Liver (tissue), 3 donors: Measurements from ENCODE around the gene GRK1.

Experiments
- FOXA2 ChIP-seq: IDR thresholded peaks from 2 replicates; pipeline ENCODE4 v1.6.1; 2016; ENCODE audit warnings: antibody characterized with exemption
- TAF1 ChIP-seq: conservative IDR thresholded peaks from 2 replicates; pipeline ENCODE4 v1.6.1; 2016; ENCODE audit warnings: antibody characterized with exemption, mild to moderate bottlenecking
- TF ChIP-seq, protein P1 (sequence below): IDR thresholded peaks from 2 replicates; pipeline ENCODE4 v1.6.1; 2016; ENCODE audit warnings: antibody characterized with exemption
- TF ChIP-seq, protein P2 (sequence below): IDR thresholded peaks from 2 replicates; pipeline ENCODE4 v1.6.1; 2016; ENCODE audit warnings: antibody characterized with exemption
- TF ChIP-seq, protein P3 (sequence below): IDR thresholded peaks from 2 replicates; pipeline ENCODE4 v1.6.1; 2016; ENCODE audit warnings: antibody characterized with exemption, mild to moderate bottlenecking
- TF ChIP-seq, protein P4 (sequence below): fragments of 150-350 bp; IDR thresholded peaks from 2 replicates; pipeline ENCODE4 v1.5.1; 2017; ENCODE audit warnings: improper control_type of control experiment, low read depth, low read length; ENCODE audit not compliant: missing input control
- donor health status: healthy.
- donor health status: healthy.

DNA sequence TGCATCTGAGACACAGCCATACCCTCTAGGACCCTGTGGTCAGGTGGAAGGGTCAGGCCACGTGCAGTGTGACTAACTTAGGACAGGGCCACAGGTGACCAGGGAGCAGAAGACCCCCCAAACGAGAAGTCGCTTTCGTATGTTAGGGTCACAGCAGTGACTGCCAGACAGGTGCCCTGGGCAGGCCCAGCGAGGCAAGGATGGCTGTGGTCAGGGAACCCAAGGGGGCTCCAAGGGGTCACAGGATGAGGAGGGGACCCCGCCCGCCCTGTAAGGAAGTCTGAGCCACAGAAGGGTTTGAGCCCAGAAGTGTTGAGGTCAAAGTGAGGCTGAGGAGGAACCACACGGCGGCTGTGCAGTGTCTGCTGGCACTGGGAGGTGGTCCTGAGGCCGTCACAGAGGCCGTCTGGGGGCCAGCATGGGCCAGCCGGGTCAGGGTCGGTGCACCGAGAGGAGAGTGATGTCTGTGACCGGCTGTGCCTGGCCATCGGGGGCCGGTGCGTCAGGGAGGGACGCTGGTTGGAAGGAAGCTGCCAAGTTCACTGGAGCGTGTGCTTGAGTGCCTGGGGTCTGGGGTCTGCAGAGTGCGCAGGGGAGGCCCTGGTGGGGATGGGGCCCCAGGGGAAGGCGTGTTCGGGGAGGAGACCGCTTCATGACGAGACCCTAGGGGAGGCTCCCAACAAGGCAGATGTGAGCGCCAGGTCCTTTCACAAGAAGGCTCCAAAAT is 67.2 kb downstream of the GRK1 start:
- TF ChIP-seq, protein P1, sequence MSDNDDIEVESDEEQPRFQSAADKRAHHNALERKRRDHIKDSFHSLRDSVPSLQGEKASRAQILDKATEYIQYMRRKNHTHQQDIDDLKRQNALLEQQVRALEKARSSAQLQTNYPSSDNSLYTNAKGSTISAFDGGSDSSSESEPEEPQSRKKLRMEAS: no peak
- TF ChIP-seq, protein P2, sequence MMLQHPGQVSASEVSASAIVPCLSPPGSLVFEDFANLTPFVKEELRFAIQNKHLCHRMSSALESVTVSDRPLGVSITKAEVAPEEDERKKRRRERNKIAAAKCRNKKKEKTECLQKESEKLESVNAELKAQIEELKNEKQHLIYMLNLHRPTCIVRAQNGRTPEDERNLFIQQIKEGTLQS: no peak
- TF ChIP-seq, protein P3, sequence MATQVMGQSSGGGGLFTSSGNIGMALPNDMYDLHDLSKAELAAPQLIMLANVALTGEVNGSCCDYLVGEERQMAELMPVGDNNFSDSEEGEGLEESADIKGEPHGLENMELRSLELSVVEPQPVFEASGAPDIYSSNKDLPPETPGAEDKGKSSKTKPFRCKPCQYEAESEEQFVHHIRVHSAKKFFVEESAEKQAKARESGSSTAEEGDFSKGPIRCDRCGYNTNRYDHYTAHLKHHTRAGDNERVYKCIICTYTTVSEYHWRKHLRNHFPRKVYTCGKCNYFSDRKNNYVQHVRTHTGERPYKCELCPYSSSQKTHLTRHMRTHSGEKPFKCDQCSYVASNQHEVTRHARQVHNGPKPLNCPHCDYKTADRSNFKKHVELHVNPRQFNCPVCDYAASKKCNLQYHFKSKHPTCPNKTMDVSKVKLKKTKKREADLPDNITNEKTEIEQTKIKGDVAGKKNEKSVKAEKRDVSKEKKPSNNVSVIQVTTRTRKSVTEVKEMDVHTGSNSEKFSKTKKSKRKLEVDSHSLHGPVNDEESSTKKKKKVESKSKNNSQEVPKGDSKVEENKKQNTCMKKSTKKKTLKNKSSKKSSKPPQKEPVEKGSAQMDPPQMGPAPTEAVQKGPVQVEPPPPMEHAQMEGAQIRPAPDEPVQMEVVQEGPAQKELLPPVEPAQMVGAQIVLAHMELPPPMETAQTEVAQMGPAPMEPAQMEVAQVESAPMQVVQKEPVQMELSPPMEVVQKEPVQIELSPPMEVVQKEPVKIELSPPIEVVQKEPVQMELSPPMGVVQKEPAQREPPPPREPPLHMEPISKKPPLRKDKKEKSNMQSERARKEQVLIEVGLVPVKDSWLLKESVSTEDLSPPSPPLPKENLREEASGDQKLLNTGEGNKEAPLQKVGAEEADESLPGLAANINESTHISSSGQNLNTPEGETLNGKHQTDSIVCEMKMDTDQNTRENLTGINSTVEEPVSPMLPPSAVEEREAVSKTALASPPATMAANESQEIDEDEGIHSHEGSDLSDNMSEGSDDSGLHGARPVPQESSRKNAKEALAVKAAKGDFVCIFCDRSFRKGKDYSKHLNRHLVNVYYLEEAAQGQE: no peak
- TF ChIP-seq FOXA2 (no peak), TAF1 (no peak)
- TF ChIP-seq, protein P4, sequence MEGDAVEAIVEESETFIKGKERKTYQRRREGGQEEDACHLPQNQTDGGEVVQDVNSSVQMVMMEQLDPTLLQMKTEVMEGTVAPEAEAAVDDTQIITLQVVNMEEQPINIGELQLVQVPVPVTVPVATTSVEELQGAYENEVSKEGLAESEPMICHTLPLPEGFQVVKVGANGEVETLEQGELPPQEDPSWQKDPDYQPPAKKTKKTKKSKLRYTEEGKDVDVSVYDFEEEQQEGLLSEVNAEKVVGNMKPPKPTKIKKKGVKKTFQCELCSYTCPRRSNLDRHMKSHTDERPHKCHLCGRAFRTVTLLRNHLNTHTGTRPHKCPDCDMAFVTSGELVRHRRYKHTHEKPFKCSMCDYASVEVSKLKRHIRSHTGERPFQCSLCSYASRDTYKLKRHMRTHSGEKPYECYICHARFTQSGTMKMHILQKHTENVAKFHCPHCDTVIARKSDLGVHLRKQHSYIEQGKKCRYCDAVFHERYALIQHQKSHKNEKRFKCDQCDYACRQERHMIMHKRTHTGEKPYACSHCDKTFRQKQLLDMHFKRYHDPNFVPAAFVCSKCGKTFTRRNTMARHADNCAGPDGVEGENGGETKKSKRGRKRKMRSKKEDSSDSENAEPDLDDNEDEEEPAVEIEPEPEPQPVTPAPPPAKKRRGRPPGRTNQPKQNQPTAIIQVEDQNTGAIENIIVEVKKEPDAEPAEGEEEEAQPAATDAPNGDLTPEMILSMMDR: no peak
